Skeletal muscle cell (primary cell): Measurements from ENCODE around the gene CBS.
"Not testable (repeated sequence)": the region's sequence is repeated elsewhere in the genome, so short reads cannot be mapped to it uniquely, and the experiment has no call there.

Experiments
- DNase-seq: peaks from one replicate; pipeline ENCODE4 v3.0.0-alpha.2; 2010; ENCODE audit warnings: low read depth
- H3K4me3 ChIP-seq: 2 replicates; pipeline ENCODE4 v1.5.1; 2011; ENCODE audit warnings: low read depth, mild to moderate bottlenecking, control low read depth, low read length, moderate library complexity

The CBS gene

GRCh38 chr21:43075170-43076022 is at the start of gene CBS:
CBS (minus strand) TSS chr21:43075835; CDS start chr21:43072193, 3,642 bp downstream.
- H3K4me3 ChIP-seq, result peak within 1 kb of the TSS; percentile 25
- DNase-seq, result not testable (repeated sequence)

GRCh38 chr21:43115956-43116355 is 40.3 kb upstream of the CBS start:
- not testable (repeated sequence) for H3K4me3 ChIP-seq, DNase-seq

DNA sequence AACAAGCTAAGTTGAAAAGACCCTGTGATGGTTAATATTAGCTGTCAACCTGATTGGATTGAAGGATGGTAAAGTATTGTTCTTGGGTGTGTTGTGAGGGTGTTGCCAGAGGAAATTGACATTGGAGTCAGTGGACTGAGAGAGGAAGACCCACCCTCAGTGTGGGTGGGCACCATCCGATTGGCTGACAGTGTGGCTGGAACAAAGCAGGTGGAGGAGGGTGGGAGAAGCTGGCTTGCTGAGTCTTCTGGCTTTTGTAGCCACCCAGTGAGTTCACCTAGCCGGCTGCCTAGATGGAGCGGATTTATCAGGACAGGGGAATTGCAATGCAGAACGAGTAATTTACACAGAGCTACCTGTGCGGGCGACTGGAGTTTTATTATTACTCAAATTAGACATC is 38.8 kb upstream of the CBS start:
- H3K4me3 ChIP-seq, DNase-seq: not testable (repeated sequence)

DNA sequence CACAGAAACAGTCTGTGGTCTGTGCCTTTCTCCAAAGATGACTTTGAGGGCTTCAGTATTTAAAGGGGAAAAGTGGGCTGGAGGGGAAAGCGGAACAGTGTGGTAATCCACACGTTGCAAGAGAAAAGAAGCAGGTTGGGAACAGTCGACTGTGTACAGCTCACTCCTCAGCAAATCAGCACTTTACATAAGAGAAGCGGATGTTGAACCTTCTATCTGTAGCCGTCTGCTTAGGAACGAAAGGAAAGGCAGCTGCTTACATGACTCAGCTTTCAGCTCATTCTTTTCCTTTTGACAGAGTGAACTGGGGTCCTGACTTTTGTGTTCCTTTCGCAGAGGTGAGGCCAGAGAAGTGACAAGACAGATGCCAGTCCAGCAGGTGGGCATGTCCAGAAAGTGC is 33.4 kb upstream of the CBS start:
- not testable (repeated sequence) for DNase-seq

GRCh38 chr21:43108177-43108576 is 32.5 kb upstream of the CBS start:
- not testable (repeated sequence) for H3K4me3 ChIP-seq, DNase-seq

More for the DNA sequence above, 33.4 kb upstream of the CBS start:
- H3K4me3 ChIP-seq, result not testable (repeated sequence)

GRCh38 chr21:43107794-43108137 is 32.1 kb upstream of the CBS start:
- not testable (repeated sequence) for DNase-seq, H3K4me3 ChIP-seq

DNA sequence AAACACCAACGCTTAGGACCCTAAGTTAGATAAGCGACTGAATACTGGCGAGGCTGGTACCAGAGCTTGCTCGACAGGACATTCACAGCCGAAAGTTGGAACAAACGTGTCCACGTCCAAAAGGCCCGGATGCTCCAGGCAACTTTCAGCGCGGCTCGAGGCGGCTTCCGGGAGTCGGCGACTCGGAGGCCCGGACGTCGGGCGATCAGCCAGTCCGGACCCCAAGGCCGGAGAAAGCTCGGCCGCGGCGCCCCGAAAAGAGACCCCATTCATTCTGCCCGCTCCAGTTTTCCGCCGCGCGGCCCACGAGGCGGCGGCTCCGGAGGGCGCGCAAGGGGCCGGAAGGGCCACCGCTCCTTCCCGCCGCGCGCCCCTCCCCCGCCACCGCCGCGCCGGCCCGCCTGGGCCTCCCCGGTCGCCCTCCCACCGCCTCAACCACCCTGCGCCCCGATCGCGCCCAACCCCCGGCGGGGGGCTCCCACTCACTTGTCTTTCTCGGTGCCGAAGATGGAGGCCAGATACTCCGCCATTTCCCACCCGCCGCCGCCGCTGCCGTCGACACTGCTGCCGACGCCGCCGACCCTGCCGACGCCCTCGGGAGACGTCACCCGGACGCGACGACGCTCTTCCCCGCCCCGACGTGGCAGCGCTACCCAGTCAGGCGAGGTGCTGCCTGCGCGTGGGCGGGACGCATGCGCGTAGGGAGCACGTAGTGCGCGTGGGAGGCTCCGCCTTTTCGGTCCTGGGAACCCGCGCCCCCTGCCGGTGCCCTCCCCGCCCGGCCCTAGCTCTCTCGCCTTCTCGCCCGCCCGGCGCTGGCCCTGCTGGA is 31.5 kb upstream of the CBS start, which contains the start of gene U2AF1:
Gene U2AF1 (minus strand): TSS at position 606 of the 829 bp plus-strand sequence. CDS start 76 bp downstream, at position 530.
- DNase-seq, result not testable (repeated sequence)
- peak within 1 kb of the TSS; percentile 44 for H3K4me3 ChIP-seq

GRCh38 chr21:43104642-43105041 is 29.0 kb upstream of the CBS start:
- DNase-seq, H3K4me3 ChIP-seq: not testable (repeated sequence)

GRCh38 chr21:43102281-43102680 is 26.6 kb upstream of the CBS start:
- not testable (repeated sequence) for DNase-seq, H3K4me3 ChIP-seq

GRCh38 chr21:43101676-43102075 is 26.0 kb upstream of the CBS start:
- DNase-seq, H3K4me3 ChIP-seq: not testable (repeated sequence)

- not testable (repeated sequence) for H3K4me3 ChIP-seq, DNase-seq
These were observed 25.4 kb upstream of the CBS start for GRCh38 chr21:43101000-43101399.

DNA sequence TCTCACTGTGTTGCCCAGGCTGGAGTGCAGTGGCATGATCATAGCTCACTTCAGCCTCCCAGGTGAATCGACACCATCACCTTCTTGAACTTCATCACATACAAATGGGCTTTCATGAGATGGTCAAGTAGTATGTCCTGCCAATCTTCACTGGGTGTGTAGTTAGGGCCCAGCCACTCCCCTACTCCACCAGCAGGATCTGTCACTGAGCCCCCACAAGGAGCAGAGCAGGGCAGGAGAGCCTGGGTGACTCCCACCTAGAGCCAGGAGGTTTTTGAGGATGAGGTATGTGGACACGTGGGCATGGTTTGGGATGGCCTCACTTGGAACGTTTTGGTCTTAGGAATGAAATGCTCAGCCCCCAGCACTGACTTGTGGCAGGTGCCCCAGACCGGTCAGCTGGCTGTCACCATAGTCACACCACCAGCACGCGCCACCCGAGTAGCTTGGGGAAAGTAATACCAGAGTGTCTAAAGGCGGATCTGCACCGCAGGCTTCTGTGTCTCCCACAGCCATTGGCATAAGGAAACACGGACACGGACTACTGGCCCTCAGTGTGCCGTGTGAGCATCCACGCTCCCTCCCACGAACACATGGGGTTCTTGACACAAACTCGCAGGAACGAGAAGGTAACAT is 16.5 kb upstream of the CBS start:
- H3K4me3 ChIP-seq, DNase-seq: not testable (repeated sequence)

- DNase-seq, result not testable (repeated sequence)
These were observed 15.3 kb upstream of the CBS start for GRCh38 chr21:43090947-43091346.

GRCh38 chr21:43089463-43089862 is 13.8 kb upstream of the CBS start:
- H3K4me3 ChIP-seq, DNase-seq: not testable (repeated sequence)

More at GRCh38 chr21:43090947-43091346, 15.3 kb upstream of the CBS start:
- H3K4me3 ChIP-seq, result not testable (repeated sequence)

DNA sequence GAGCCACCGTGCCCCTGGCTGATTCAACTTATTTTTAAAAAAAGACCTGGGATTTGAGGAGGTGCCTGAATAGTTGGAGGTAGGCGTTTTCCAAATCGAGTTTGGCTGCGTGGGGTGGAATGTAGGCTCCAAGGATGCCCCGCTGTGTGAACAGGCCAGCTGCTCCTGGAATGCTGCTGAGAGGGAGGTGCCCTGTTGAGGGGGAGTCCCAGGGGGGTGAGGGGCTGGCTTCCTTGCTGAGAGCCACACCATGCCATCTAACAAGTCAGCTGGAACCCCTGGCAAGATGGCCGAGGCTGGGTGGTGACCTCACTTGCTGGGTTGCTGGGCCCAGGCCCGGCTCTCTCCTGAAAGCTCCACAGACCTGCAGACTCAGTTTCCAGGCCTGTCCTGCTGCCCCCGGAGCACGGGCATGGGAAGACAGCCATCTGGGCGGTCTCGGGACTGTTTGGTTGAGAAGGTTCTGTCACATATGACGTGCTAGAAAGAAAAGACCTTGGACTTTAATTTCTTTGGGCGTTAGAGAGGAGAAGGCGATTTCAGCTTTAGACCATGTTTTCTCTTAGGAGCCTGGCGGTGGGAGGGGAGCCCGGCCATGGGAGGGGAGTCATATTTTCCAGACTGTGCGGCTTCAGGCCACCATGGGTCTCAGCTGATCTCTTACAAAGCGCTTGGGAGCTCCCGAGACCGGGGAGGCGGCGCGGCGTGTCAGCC is 7.1 kb upstream of the CBS start:
- H3K4me3 ChIP-seq, DNase-seq: not testable (repeated sequence)

DNA sequence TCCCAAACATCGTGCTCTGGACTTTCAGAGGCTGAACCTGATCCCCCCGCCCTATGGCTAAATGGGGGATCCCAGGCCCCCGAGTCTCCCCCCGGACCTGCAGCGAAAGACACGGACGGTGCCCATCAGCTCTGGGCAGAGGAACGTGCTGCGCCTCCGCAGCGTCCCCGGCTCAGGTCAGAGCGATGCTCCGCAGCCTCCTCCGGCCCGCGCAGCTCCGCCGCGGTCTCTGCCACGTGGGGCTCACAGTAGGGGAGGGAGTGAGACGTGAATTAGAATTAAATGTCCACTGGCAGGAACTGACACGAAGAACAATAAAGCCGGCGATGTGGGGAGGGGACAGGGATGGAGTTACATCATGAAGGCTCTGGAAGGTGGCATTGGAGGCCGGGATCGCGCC is 1.0 kb upstream of the CBS start:
- DNase-seq, result not testable (repeated sequence)
- H3K4me3 ChIP-seq, result peak overlapping the region; percentile 25

GRCh38 chr21:43076023-43076637 is 495 bp upstream of the CBS start:
- H3K4me3 ChIP-seq, DNase-seq: not testable (repeated sequence)

DNA sequence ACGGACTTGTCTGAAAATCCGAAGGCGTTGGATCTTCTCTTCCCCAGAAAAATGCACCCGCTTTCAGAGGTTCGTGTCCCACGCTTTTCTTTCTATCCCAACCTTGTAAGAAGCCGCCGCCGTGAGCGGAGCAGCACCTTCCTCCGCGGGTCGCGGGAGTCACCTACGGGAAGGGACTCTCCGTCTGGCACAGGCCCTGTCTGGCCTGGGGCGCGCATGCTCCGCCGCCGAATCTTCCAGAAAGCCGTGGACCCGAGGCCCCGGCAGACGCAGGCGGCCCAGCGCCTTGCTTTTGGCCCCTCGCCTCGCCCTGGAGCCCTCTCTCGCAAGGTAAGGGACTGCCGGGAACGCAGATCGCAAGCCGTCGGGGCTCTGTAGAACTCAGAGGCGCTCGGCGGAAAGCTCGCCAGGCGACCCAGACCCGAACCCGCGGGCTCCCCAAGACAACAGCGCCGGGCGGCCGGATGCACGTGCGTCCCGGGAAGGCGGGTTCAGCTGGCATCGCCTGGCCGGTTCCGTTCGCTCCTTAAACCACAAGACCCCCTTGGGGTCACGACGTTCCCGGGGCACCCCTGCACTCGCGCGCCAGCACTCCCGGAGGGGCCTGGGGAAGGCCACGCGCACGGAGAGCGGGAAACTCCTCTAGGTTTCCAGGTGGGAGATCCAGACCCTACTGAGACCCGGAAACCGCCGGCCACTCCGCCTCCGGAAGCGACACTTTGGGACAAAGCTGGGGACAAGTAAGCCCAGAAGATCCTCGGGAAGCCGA is 1.1 kb downstream of the CBS start:
- H3K4me3 ChIP-seq, DNase-seq: not testable (repeated sequence)
